OCI-LY1 (cell line): ENCODE data around the gene MYO5B.

ENCODE experiments used
- EZH2 ChIP-seq: fragments of 200-600 bp; sonication (generic), shearing (Covaris generic); IDR thresholded peaks from 2 replicates; pipeline ENCODE4 v1.8.0; 2017; ENCODE audit warnings: borderline replicate concordance, mixed run types, mild to moderate bottlenecking, antibody characterized with exemption, low read length, moderate library complexity, mixed read lengths
- TF ChIP-seq, protein P1 (sequence below): fragments of 200-600 bp; sonication (generic), shearing (Covaris generic); IDR thresholded peaks from 2 replicates; pipeline ENCODE4 v1.5.1; 2017; ENCODE audit warnings: mild to moderate bottlenecking, antibody characterized with exemption, low read length, moderate library complexity, mixed read lengths

DNA sequence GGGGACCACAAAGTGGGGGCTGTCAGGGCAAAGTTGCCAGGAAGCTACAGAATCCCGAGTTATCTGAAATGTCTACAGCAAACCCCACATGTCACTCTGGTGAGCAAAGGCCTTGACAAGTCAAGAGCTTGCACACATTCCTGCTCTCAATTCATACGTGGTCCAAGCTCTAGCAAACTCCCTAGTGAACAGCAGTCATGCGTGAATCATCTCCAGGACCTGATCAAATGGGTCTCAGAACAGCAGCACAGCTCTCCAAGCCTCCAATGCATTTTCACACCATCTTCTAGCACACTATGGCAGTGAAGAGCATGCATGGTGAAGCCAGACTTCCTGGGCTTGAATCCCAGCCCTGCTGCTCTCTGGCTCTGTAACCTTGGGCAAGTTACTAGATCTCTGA is 68.5 kb downstream of the MYO5B start:
- TF ChIP-seq, protein P1, sequence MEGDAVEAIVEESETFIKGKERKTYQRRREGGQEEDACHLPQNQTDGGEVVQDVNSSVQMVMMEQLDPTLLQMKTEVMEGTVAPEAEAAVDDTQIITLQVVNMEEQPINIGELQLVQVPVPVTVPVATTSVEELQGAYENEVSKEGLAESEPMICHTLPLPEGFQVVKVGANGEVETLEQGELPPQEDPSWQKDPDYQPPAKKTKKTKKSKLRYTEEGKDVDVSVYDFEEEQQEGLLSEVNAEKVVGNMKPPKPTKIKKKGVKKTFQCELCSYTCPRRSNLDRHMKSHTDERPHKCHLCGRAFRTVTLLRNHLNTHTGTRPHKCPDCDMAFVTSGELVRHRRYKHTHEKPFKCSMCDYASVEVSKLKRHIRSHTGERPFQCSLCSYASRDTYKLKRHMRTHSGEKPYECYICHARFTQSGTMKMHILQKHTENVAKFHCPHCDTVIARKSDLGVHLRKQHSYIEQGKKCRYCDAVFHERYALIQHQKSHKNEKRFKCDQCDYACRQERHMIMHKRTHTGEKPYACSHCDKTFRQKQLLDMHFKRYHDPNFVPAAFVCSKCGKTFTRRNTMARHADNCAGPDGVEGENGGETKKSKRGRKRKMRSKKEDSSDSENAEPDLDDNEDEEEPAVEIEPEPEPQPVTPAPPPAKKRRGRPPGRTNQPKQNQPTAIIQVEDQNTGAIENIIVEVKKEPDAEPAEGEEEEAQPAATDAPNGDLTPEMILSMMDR: no peak
- TF ChIP-seq EZH2: no peak
